ENCODE results near the gene FAM13C. TPM values are rescaled to one million over a fixed set of nuclear protein-coding genes. Genes with fewer than 3 reads are reported as not detected.

FAM13C gene
- total and polyA plus RNA-seq, 2 of the 4 experiments (the other 2 are of a cell fraction) = 1.6 to 2.9 TPM

DNA sequence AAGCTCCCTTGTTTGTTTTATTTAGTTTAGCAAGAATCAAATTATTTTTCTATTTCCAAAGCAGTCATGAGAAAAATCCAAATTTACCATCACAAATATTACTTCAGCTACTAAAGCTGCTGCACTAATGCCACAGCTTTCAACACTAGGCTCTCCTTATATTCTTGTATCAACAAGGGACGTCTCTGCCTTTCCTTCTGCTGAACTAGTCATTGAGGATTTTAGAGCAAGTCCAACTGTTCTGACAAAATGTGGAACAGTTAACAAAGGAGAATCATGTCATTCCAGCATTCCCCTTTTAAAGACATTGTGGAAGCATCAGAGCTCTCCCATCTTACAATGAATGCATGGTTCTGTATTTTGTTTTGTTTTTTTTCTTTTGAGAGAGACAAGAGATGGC is 28.6 kb downstream of the FAM13C start:
- no peak overlapping the region for H3K4me2 ChIP-seq (ENCODE audit: low read depth, low read length)
- in situ Hi-C loops (cut with MboI; ENCODE audit: low sequenced_read_pairs) = no loop called here
- no peak overlapping the region for H4K91ac ChIP-seq (ENCODE audit: insufficient read depth, low read depth, low read length)
- H3K4ac ChIP-seq (ENCODE audit: low read depth, low read length) = no peak overlapping the region
- no peak overlapping the region for H3K9ac ChIP-seq (ENCODE audit: low read depth, low read length)
- no peaks in the 10 kb centered on the region for H3K36me3 ChIP-seq (ENCODE audit: control insufficient read depth, insufficient read depth, low read length)
- dilution Hi-C loops (cut with HindIII; ENCODE audit: low sequenced_read_pairs, unreplicated experiment) = no loop called here
- H2BK120ac ChIP-seq (ENCODE audit: low read depth, low read length) = peak overlapping the region; percentile 17; the same call in 1 of the 2 replicates
- POLR2A ChIA-PET (ENCODE audit: unreplicated experiment) = no interaction called here
- H2AFZ ChIP-seq (replicated peaks; ENCODE audit: low read length, poor library complexity) = no peak overlapping the region
- intact Hi-C loops (cut with micrococcal nuclease) = no loop called here
- CTCF ChIA-PET = no interaction called here
- peak overlapping the region; percentile 61 for H2BK5ac ChIP-seq (ENCODE audit: low read depth, low read length, poor library complexity, severe bottlenecking)
- H3K79me1 ChIP-seq (ENCODE audit: low read depth in 1 of 2, low read length in 2 of 2) = no peaks in the 10 kb centered on the region; a peak in 1 of 4 replicates
- no TSS peak for BruUV-seq (replicated peaks)
- peak overlapping the region; percentile 35; the same call in 1 of the 2 replicates for H3K27ac ChIP-seq (ENCODE audit: insufficient read depth, low read length)
- H2BK15ac ChIP-seq (ENCODE audit: low read depth, low read length) = no peak overlapping the region
- no peaks in the 10 kb centered on the region for H3K9me3 ChIP-seq (ENCODE audit: control insufficient read depth, insufficient read depth, low read length)
- no CpG with 5 or more reads among the region's 1 CpG for WGBS, 2 experiments (ENCODE audit: extremely low coverage in 2 of 2, insufficient read length in 1 of 2)
- 0 out of 2 replicates have a peak overlapping the region, but pooled peaks have one; percentile 1 for H2BK20ac ChIP-seq (ENCODE audit: low read depth, low read length)
- DNase-seq (peak; percentile 16), ATAC-seq (ENCODE audit: low read depth) (no peak)
- H3K56ac ChIP-seq (ENCODE audit: extremely low read depth, insufficient read depth, low read length) = no peak overlapping the region
- no peak overlapping the region for H2AK9ac ChIP-seq (replicated peaks; ENCODE audit: low read depth, low read length, poor library complexity)
- H3K23ac ChIP-seq (ENCODE audit: low read depth, low read length) = no peak overlapping the region
- peaks cover 14% of the 10 kb centered on the region; the same call in 1 of the 2 replicates for H3K9me1 ChIP-seq (ENCODE audit: insufficient read depth, low read length)
- H3K27me3 ChIP-seq (ENCODE audit: control insufficient read depth, insufficient read depth, low read length) = no peaks in the 10 kb centered on the region
- H4K8ac ChIP-seq (ENCODE audit: low read depth in 2 of 2, low read length in 2 of 2) = 0 out of 4 replicates have a peak overlapping the region, but pooled peaks of 1 of the 2 experiments have one; percentile 2
- no peak overlapping the region for H3K4me3 ChIP-seq (ENCODE audit: insufficient read depth, low read depth, low read length)
- peak overlapping the region; percentile 42; the same call in 1 of the 2 replicates for H3K18ac ChIP-seq (ENCODE audit: low read depth, low read length)
- 0 out of 2 replicates have a peak overlapping the region, but pooled peaks have one; percentile 1 for H3K14ac ChIP-seq (replicated peaks; ENCODE audit: low read depth, low read length)
- no peak for TF ChIP-seq RAD21 (IDR thresholded peaks at IDR 0.05; ENCODE audit: low read length)
- no peak for TF ChIP-seq RCOR1 (IDR thresholded peaks at IDR 0.05; ENCODE audit: insufficient replicate concordance, low read length)
- no peak for TF ChIP-seq SMC3 (IDR thresholded peaks at IDR 0.05; ENCODE audit: low read depth, low read length)
- TF ChIP-seq, protein P1, sequence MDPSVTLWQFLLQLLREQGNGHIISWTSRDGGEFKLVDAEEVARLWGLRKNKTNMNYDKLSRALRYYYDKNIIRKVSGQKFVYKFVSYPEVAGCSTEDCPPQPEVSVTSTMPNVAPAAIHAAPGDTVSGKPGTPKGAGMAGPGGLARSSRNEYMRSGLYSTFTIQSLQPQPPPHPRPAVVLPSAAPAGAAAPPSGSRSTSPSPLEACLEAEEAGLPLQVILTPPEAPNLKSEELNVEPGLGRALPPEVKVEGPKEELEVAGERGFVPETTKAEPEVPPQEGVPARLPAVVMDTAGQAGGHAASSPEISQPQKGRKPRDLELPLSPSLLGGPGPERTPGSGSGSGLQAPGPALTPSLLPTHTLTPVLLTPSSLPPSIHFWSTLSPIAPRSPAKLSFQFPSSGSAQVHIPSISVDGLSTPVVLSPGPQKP (IDR thresholded peaks at IDR 0.05; ENCODE audit: borderline replicate concordance, low read depth, low read length) = no peak
- no peak for TF ChIP-seq CHD1 (IDR thresholded peaks at IDR 0.05; ENCODE audit: low read depth, low read length)
- no peak for TF ChIP-seq MAFK (IDR thresholded peaks at IDR 0.05; ENCODE audit: low read depth, low read length)
- no peak for TF ChIP-seq BHLHE40 (IDR thresholded peaks at IDR 0.05; ENCODE audit: low read depth, low read length)
- no peak for TF ChIP-seq NFE2L2 (IDR thresholded peaks at IDR 0.05; ENCODE audit: low read depth, low read length)
- no peak for TF ChIP-seq CEBPB (IDR thresholded peaks at IDR 0.05; ENCODE audit: low read depth, low read length)
- no peak for TF ChIP-seq FOS (IDR thresholded peaks at IDR 0.05; ENCODE audit: low read depth, low read length)
- TF ChIP-seq MAZ (IDR thresholded peaks at IDR 0.05; ENCODE audit: borderline replicate concordance, low read depth, low read length) = no peak
- TF ChIP-seq RFX5 (IDR thresholded peaks at IDR 0.05; ENCODE audit: low read depth, low read length) = no peak
- TF ChIP-seq, protein P2, sequence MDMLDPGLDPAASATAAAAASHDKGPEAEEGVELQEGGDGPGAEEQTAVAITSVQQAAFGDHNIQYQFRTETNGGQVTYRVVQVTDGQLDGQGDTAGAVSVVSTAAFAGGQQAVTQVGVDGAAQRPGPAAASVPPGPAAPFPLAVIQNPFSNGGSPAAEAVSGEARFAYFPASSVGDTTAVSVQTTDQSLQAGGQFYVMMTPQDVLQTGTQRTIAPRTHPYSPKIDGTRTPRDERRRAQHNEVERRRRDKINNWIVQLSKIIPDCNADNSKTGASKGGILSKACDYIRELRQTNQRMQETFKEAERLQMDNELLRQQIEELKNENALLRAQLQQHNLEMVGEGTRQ (IDR thresholded peaks at IDR 0.05; ENCODE audit: low read depth, low read length) = no peak
- TF ChIP-seq MXI1 (IDR thresholded peaks at IDR 0.05; ENCODE audit: borderline replicate concordance, low read depth, low read length) = no peak
- no peak for TF ChIP-seq POLR2A (IDR thresholded peaks at IDR 0.05; ENCODE audit: low read depth, low read length)
- TF ChIP-seq, protein P3, sequence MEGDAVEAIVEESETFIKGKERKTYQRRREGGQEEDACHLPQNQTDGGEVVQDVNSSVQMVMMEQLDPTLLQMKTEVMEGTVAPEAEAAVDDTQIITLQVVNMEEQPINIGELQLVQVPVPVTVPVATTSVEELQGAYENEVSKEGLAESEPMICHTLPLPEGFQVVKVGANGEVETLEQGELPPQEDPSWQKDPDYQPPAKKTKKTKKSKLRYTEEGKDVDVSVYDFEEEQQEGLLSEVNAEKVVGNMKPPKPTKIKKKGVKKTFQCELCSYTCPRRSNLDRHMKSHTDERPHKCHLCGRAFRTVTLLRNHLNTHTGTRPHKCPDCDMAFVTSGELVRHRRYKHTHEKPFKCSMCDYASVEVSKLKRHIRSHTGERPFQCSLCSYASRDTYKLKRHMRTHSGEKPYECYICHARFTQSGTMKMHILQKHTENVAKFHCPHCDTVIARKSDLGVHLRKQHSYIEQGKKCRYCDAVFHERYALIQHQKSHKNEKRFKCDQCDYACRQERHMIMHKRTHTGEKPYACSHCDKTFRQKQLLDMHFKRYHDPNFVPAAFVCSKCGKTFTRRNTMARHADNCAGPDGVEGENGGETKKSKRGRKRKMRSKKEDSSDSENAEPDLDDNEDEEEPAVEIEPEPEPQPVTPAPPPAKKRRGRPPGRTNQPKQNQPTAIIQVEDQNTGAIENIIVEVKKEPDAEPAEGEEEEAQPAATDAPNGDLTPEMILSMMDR (conservative IDR thresholded peaks at IDR 0.05; ENCODE audit: low read depth, low read length) = no peak
- H4K5ac ChIP-seq (ENCODE audit: low read depth, low read length) = no peak overlapping the region
- H2AK5ac ChIP-seq (ENCODE audit: low read depth, low read length) = no peak overlapping the region
- H3K4me1 ChIP-seq (ENCODE audit: control insufficient read depth, insufficient read depth, low read length) = peaks cover 19% of the 10 kb centered on the region
- H4K20me1 ChIP-seq (ENCODE audit: insufficient read depth, low read length) = no peaks in the 10 kb centered on the region
